Mesenchymal stem cell (in vitro differentiated cells and primary cell): Measurements from ENCODE around the gene CIRBP. TPM values are rescaled to one million over a fixed set of nuclear protein-coding genes. Genes with fewer than 3 reads are reported as not detected.

Experiments used
- DNase-seq: peaks from one replicate; pipeline ENCODE4 v3.0.0-alpha.2; 2013
- H2AFZ ChIP-seq: one replicate; pipeline ENCODE4 v1.6.1; 2013; ENCODE audit warnings: low read depth, mild to moderate bottlenecking, control low read depth, inconsistent platforms, low read length, moderate library complexity
- H2AK5ac ChIP-seq: 2 replicates; pipeline ENCODE4 v1.6.1; 2013; ENCODE audit warnings: low read length, moderate library complexity, mild to moderate bottlenecking, inconsistent platforms; ENCODE audit not compliant: severe bottlenecking
- H2BK120ac ChIP-seq: one replicate; pipeline ENCODE4 v1.6.1; 2013; ENCODE audit warnings: low read depth, mild to moderate bottlenecking, inconsistent platforms, low read length, moderate library complexity
- H2BK12ac ChIP-seq, 2 experiments: one replicate each; pipeline ENCODE4 v1.6.1; 2013; ENCODE audit warnings: inconsistent platforms in 2 of 2, low read length in 2 of 2, mild to moderate bottlenecking in 2 of 2, moderate library complexity in 2 of 2, control low read depth in 1 of 2
- H2BK15ac ChIP-seq: one replicate; pipeline ENCODE4 v1.6.1; 2013; ENCODE audit warnings: mild to moderate bottlenecking, low read depth, inconsistent platforms; ENCODE audit not compliant: poor library complexity, severe bottlenecking
- H2BK5ac ChIP-seq: 2 replicates; pipeline ENCODE4 v1.6.1; 2013; ENCODE audit warnings: low read depth, mild to moderate bottlenecking, low read length, control low read depth, inconsistent platforms; ENCODE audit not compliant: poor library complexity, severe bottlenecking
- H3K14ac ChIP-seq, 2 experiments: one replicate each; pipeline ENCODE4 v1.6.1; 2013; ENCODE audit warnings: inconsistent platforms in 2 of 2, low read length in 2 of 2, control low read depth in 1 of 2, mild to moderate bottlenecking in 1 of 2, moderate library complexity in 1 of 2
- H3K18ac ChIP-seq, 2 experiments: one replicate each; pipeline ENCODE4 v1.6.1; 2013; ENCODE audit warnings: inconsistent platforms in 2 of 2, low read length in 2 of 2, control low read depth in 1 of 2, low read depth in 1 of 2, mild to moderate bottlenecking in 1 of 2
- H3K23ac ChIP-seq, 2 experiments: one replicate each; pipeline ENCODE4 v1.6.1; 2013; ENCODE audit warnings: inconsistent platforms in 2 of 2, low read length in 2 of 2, mild to moderate bottlenecking in 2 of 2, moderate library complexity in 2 of 2, control low read depth in 1 of 2
- H3K27ac ChIP-seq: 2 replicates; pipeline ENCODE4 v1.5.1; 2013; ENCODE audit warnings: mild to moderate bottlenecking, moderate library complexity, low read length, control low read depth, inconsistent platforms; ENCODE audit not compliant: poor library complexity, severe bottlenecking
- H3K27me3 ChIP-seq, 2 experiments: 2 replicates each; pipeline versions ENCODE4 v1.6.1 to v1.7.0; 2013; ENCODE audit warnings: low read length in 2 of 2, mild to moderate bottlenecking in 2 of 2, moderate library complexity in 2 of 2, control low read depth in 1 of 2, inconsistent platforms in 1 of 2; ENCODE audit not compliant: control insufficient read depth in 1 of 2, insufficient read depth in 1 of 2
- H3K36me3 ChIP-seq, 2 experiments: 2 replicates each; pipeline versions ENCODE4 v1.6.1 to v1.7.0; 2013; ENCODE audit warnings: low read length in 2 of 2, control low read depth in 1 of 2, inconsistent platforms in 1 of 2, low read depth in 1 of 2, mild to moderate bottlenecking in 1 of 2; ENCODE audit not compliant: insufficient read depth in 2 of 2, control insufficient read depth in 1 of 2
- H3K4ac ChIP-seq, 2 experiments: one replicate each; pipeline ENCODE4 v1.6.1; 2013; ENCODE audit warnings: inconsistent platforms in 2 of 2, low read length in 2 of 2, mild to moderate bottlenecking in 2 of 2, moderate library complexity in 2 of 2, control low read depth in 1 of 2, low read depth in 1 of 2
- H3K4me1 ChIP-seq: 2 replicates; pipeline ENCODE4 v1.6.1; 2013; ENCODE audit warnings: low read depth, low read length, control low read depth; ENCODE audit not compliant: control insufficient read depth, insufficient read depth
- H3K4me2 ChIP-seq: 2 replicates; pipeline ENCODE4 v1.6.1; 2013; ENCODE audit warnings: low read length, mild to moderate bottlenecking, inconsistent platforms; ENCODE audit not compliant: poor library complexity, severe bottlenecking
- H3K4me3 ChIP-seq, 2 experiments: 2 replicates each; pipeline versions ENCODE4 v1.5.1 to v1.7.0; 2013; ENCODE audit warnings: low read length in 2 of 2, mild to moderate bottlenecking in 2 of 2, control low read depth in 1 of 2, low read depth in 1 of 2; ENCODE audit not compliant: insufficient read depth in 1 of 2
- H3K79me1 ChIP-seq: replicated peaks from 2 replicates; pipeline ENCODE4 v1.6.1; 2013; ENCODE audit warnings: mild to moderate bottlenecking, control low read depth, low read length, inconsistent platforms; ENCODE audit not compliant: poor library complexity, severe bottlenecking
- H3K9ac ChIP-seq: 2 replicates; pipeline ENCODE4 v1.7.0; 2013; ENCODE audit warnings: mild to moderate bottlenecking, low read length, moderate library complexity
- H3K9me3 ChIP-seq: 2 replicates; pipeline ENCODE4 v1.7.0; 2013; ENCODE audit warnings: mild to moderate bottlenecking, low read length; ENCODE audit not compliant: control insufficient read depth
- H4K8ac ChIP-seq: one replicate; pipeline ENCODE4 v1.6.1; 2013; ENCODE audit warnings: inconsistent platforms, mild to moderate bottlenecking, low read length, moderate library complexity
- H4K91ac ChIP-seq: one replicate; pipeline ENCODE4 v1.6.1; 2013; ENCODE audit warnings: mild to moderate bottlenecking, low read length, inconsistent platforms
- WGBS: methylation state at CpG from one replicate; pipeline ENCODE4 v1.1.7; 2013; ENCODE audit warnings: mixed read lengths; 5-methylcytosine and 5-hydroxymethylcytosine counted together
- polyA plus RNA-seq, 2 experiments: library from polyadenylated mRNA; stranded (reverse); fragments of 200-250 nt; gene quantifications; one replicate each; pipeline ENCODE4 v1.2.3, GENCODE V29; 2013

Gene CIRBP
- 118 TPM for polyA plus RNA-seq (2013, experiment 1 of 2)
- 120 TPM for polyA plus RNA-seq (2013, experiment 2 of 2)

- Histone ChIP-seq H3K14ac (peak within 1 kb of the TSS in 1 of 2 experiments; percentile 72), H3K4me1 (peaks cover 68% of the 10 kb centered on the region), H2BK15ac (peak within 1 kb of the TSS; percentile 68), H3K9me3 (no peaks in the 10 kb centered on the region), H4K91ac (peak within 1 kb of the TSS; percentile 97), H3K27ac (peak within 1 kb of the TSS; percentile 98), H2BK12ac (peak within 1 kb of the TSS in 1 of 2 experiments; percentile 87), H2AK5ac (peak within 1 kb of the TSS; percentile 96), H2BK120ac (peak within 1 kb of the TSS; percentile 94), H3K4me2 (peak within 1 kb of the TSS; percentile 70), H3K18ac (peak within 1 kb of the TSS; percentile 96 to 99), H3K4ac (peak within 1 kb of the TSS; percentile 93 to 96), H3K4me3 (peak within 1 kb of the TSS; percentile 82 to 85), H2BK5ac (peak within 1 kb of the TSS; percentile 92), H4K8ac (peak within 1 kb of the TSS; percentile 85), H3K79me1 (peaks cover 8% of the 10 kb centered on the region), H3K36me3 (peaks cover 34 to 45% of the 10 kb centered on the region in 2 experiments), H3K23ac (peak within 1 kb of the TSS in 1 of 2 experiments; percentile 78), H3K27me3 (no peaks in the 10 kb centered on the region), H3K9ac (peak within 1 kb of the TSS; percentile 97), H2AFZ (no peak within 1 kb of the TSS)
- under 1% methylated on average over 47 of the region's 50 CpGs for WGBS
- peak; percentile 99 for DNase-seq
These were observed at the start of gene CIRBP for GRCh38 chr19:1269065-1269477. Gene CIRBP (plus strand): TSS chr19:1269332. CDS start chr19:1270934, 1,602 bp downstream.

- H3K27me3 ChIP-seq = no peaks in the 10 kb centered on the region
- H3K36me3 ChIP-seq = peaks cover 29 to 80% of the 10 kb centered on the region in 2 experiments
- H2BK12ac ChIP-seq = no peak overlapping the region
- no peak overlapping the region for H2AFZ ChIP-seq
- no peak for DNase-seq
- H3K79me1 ChIP-seq = peaks cover 43% of the 10 kb centered on the region
- no peak overlapping the region for H4K91ac ChIP-seq
- no peak overlapping the region for H2BK5ac ChIP-seq
- 96% methylated on average over 19 of the region's 19 CpGs for whole genome bisulfite sequencing
- no peak overlapping the region for H3K4ac ChIP-seq
- no peak overlapping the region for H3K4me3 ChIP-seq
- no peak overlapping the region for H3K23ac ChIP-seq
- H3K14ac ChIP-seq = no peak overlapping the region
- no peak overlapping the region for H3K4me2 ChIP-seq
- no peak overlapping the region for H4K8ac ChIP-seq
- no peak overlapping the region for H2BK15ac ChIP-seq
- H3K9ac ChIP-seq = no peak overlapping the region
- no peak overlapping the region for H3K18ac ChIP-seq
- no peak overlapping the region for H3K27ac ChIP-seq
- peaks cover 45% of the 10 kb centered on the region for H3K4me1 ChIP-seq
- no peak overlapping the region for H2BK120ac ChIP-seq
- H3K9me3 ChIP-seq = no peaks in the 10 kb centered on the region
- H2AK5ac ChIP-seq = no peak overlapping the region
These were observed 49.2 kb upstream of the CIRBP start for GRCh38 chr19:1219786-1220476.

- Histone ChIP-seq H3K27me3 (no peaks in the 10 kb centered on the region), H3K4ac (no peak overlapping the region), H2AK5ac (no peak overlapping the region), H2BK5ac (no peak overlapping the region), H3K36me3 (peaks cover 29 to 77% of the 10 kb centered on the region in 2 experiments), H3K4me1 (peaks cover 42% of the 10 kb centered on the region), H3K79me1 (peaks cover 44% of the 10 kb centered on the region), H2BK120ac (no peak overlapping the region), H3K27ac (no peak overlapping the region), H4K91ac (no peak overlapping the region), H3K4me3 (no peak overlapping the region), H2BK15ac (no peak overlapping the region), H3K23ac (no peak overlapping the region), H3K9ac (no peak overlapping the region), H3K4me2 (no peak overlapping the region), H2BK12ac (no peak overlapping the region), H4K8ac (no peak overlapping the region), H3K9me3 (no peaks in the 10 kb centered on the region), H2AFZ (no peak overlapping the region), H3K18ac (no peak overlapping the region), H3K14ac (no peak overlapping the region)
- DNase-seq = no peak
- WGBS = 94% methylated on average over 33 of the region's 33 CpGs
These were observed 48.6 kb upstream of the CIRBP start for GRCh38 chr19:1220477-1220930.
